KG1 (cell line): ENCODE measurements around the gene RTN4RL1.

Experiments
- DNase-seq: peaks from one replicate; lab custom pipeline; 2025; lab: John Stamatoyannopoulos, UW

Gene RTN4RL1

DNA sequence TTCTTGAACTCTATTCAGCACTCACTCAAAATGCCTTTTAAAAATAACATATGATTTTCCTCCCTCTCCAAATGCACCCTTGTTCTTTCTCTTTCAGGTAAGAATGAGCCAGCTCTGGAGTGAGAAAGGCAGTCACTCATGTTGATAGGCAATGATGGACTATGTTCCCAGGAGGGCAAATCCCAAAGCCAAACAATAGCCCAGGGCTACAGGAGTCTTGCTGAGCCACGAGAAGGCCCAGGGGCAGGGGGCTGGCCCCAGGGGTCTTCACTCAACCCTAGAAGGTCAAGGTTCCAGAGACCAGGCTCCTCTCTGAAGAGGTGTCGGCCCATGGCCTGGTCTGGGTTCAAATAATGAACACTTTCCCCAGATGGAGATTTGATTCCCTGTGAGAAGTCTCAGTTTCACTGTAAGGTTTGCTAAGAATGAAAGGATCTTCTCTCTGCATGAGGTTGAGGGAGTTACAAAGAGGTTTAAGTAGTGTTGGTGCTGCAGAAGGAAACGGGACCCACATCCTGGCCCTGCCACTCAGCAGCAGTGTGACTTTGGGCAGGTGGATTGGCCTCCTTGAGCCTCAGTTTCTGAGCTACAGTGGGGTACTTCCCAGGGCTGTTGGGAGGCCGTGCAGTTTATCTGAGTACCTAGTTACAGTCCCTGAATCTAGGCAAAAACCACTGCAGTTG, 49.0 kb downstream of the RTN4RL1 start:
- DNase-seq = no peak

GRCh38 chr17:1975573-1975972, 49.6 kb downstream of the RTN4RL1 start:
- DNase-seq = no peak

GRCh38 chr17:1972487-1973160, 52.5 kb downstream of the RTN4RL1 start:
- no peak for DNase-seq

DNA sequence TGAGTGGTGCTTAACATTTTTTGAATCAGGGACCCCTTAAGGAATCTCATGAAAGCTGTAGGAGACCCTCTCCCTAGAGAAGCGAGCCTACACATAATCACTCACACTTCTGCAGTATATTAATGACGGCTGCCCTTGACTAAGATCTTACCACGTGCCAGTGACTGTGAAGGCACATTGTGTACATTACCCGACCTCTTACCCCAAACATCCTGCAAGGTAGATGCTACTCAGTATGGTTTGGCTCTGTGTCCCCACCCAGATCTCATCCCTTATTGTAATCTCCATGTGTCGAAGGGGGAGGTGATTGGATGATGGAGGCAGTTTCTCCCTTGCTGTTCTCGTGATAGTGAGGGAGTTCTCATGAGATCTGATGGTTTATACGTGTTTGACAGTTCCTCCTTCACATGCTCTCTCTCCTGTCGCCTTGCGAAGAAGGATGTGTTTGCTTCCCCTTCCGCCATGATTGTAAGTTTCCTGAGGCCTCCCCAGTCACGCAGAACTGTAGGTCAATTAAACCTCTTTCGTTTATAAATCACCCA, 54.2 kb downstream of the RTN4RL1 start:
- DNase-seq = no peak

DNA sequence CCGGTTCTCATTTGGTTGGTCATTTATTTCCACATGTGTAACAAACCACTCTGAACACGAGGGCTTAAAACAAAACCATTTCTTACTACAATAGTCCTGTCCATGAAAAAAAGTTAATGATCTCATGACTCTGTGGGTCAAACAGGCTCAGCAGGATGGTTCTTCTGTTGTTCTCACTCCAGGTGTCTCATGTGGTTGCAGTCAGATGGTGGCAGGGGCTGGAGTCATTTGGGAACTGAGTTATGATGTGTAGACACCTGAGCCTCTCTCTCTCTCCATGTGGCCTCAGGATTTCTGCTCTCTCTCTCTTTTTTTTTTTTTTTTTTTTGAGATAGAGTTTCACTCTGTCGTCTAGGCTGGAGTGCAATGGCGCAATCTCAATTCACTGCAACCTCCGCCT, 55.4 kb downstream of the RTN4RL1 start:
- DNase-seq = no peak

DNA sequence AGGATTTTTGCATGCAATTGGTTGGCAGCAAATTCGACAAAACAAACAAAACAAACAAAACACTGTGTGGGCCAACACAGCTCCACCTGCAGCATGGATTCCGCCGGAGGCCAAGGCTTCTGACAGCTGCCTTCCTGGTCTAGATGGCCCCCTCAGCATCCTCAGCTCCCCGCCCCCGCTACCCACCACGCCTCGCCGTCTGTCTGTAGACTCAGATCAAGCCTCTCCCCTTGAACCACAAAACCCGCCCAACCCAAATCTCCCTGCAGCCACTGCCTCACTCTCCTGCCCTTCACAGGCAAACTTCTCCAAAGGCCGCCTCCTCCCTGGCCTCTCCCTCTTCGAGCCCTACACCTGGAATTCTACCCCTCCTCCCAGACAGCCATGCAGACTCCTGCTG, 57.9 kb downstream of the RTN4RL1 start:
- no peak for DNase-seq

DNA sequence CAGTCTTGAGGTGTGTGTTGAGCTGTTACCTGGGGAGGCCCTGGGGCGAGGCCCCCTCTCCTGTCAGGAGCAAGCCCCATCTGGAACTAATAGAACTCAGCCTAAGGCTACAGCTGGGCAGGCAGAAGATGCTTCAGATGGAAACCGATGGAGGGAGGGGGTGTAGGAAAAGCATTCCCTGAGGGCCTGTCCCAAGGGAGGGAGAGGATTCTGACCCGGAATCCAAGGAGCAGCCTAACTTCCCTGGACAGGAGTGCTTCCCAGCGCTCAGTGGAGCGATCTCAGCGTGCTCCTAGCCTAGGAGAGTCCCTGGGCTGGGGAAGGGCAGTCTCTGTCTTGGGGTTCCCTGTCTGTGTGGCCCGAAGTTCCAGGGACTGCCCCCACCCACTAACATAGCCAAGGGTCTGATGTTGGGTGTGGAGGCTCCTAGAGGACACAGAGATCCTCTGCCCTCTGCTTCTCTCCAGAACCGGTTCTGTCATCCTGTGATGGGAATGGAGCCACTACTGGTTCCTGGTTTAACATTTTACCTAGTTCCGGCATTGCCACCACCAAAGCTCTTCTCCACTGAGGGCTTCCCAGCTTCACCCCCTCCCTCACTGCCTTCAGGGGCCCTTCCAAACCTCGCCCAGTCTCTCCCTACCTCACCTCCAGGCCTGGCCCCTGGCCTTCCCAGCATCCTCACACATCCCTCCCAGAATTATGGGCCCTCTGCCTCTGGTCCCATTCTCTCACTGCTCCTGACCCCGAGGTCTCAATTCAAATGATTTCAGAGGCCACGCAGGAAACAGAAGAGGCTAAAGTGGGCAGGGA, 58.7 kb downstream of the RTN4RL1 start:
- DNase-seq = no peak

DNA sequence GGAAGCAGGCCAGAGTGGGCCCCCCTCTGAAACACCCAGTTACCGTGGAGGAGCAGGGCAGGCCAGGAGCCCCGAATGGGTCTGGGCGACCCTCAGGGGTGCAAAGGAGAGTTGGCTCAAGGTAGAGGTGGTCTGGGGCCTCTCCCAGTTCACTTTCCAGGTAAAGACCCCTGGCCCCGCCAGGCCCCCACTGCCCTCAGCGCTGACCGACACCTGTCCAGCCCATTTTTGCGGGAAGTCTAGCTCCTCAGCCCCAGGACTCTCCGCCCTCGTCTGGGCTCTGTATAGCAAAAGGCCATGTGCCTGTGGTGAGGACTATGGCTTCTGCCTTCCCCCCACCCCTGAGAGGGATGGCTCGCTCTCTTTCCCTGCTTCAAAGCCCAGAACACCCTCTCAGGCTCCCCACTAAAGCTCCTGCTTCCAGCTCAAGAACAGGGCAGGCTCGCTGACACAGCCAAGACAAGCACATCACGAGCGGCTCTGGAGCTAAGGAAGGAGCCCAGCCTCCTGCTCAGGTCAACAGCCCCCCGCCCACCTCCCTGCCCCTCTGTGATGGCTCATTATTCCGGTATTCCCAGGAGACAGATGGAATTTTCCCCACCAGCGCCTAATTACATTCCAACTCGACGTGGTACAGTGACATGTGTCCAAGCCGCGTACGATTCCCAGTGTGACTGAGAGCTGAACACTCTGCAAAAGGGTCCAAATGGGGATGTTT, 59.4 kb downstream of the RTN4RL1 start:
- DNase-seq = no peak

DNA sequence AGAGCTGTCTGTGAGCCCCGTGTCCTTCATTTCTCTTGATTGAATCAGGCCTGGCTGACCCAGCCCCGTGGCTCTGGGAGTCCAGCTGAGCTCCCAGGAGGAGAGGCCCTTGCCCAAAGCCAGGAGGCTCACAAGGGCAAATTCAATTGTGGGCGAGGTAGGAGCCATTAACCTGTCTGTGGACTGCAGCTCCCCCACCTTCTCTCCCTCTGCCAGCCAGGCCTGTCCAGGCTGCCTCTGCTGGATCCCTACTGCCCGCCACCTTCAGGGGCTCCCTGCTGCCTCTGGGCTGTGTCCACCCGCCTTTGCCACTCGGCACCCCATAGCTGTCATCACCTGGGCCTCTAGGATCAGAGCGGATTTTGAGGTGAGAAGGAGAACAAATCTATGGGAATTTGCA, 61.9 kb downstream of the RTN4RL1 start:
- DNase-seq = no peak

DNA sequence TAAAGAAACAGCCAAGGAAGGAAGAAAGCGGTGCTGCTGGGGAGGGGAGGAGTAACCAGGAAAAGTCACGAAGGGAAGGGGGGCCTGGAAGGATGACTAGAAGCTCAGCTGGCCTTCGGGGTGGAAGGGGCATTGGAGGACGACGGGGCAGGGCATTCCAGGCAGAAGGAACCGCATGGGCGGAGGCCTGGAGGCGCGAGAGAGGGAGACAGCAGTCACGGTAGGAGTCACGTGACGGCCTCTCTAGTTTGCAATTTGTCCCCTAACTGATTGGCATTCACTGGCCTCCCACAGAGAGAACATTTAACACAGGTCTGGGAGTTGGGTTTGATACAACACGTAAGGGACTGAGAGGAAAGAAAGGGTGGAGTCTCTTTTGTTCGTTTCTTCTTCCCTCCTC, 63.9 kb downstream of the RTN4RL1 start:
- DNase-seq = no peak

DNA sequence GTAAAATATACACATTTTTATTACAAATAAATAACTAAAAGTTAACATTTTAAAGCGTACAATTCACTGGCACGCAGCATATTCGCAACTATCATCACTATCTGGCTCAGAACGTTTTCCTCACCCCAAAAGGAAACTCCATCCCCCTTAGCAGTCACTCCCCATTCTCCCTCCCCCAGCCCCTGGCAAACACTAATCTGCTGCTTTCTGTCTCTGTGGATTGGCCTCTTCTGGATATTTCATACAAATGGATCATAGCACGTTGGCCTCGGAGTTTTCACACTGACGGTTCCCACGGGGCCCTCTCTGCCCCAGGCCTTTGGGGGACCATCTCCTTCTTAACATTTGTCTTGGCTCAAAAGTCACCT, 64.6 kb downstream of the RTN4RL1 start:
- no peak for DNase-seq

DNA sequence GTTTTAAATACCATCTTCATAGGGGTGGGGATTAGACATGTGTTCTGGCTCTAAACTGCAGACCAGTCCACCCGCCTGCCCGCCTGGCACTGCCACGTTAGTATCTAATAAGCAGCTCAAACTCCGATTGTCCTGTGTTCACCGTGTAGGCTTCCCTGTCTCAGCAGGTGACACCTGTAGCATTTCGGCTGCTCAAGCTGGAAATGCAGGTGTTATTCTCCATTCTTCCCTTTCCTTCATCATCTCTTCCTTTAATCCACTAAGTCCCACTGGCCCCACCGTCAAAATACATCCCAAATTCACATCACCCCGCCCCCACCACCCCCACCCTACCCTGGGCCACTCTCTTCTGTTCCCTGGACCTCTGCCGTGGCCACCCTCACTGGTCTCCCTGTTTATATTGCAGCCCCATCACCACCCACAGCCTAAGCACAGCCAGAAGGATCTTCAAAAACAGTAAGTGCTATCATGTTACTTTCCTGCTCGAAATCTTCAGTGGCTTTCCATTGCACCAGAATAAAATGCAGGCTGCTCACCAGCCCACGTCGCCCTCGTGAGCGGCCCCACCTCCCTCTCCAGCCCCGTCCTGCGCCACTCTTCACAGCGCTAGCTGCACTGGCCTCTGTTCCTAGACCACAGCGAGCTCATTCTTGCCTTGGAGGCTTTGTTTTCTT, 65.1 kb downstream of the RTN4RL1 start:
- no peak for DNase-seq

GRCh38 chr17:1958134-1958881, 66.8 kb downstream of the RTN4RL1 start:
- DNase-seq = no peak

GRCh38 chr17:1957037-1957436, 68.1 kb downstream of the RTN4RL1 start:
- no peak for DNase-seq

DNA sequence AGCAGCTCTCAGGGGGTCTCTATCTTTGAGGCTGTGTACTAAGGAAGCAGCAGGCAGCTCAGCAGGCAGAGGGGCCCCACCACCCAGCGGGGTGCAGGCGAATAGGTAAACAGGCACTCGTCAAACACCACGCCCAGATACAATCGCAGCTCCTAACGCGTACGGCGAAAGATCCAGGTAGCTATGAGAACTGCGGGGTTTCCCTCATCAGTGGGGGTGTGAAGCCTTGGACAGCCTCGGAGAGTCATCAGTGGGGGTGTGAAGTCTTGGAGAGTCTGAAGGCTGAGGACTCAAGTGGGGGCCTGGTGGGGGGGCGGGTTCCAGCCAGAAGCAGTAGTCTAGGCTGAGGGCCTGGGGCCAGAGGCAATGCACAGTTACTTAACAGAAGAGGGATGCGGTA, 69.0 kb downstream of the RTN4RL1 start:
- no peak for DNase-seq

GRCh38 chr17:1953831-1954230, 71.3 kb downstream of the RTN4RL1 start:
- DNase-seq = no peak

DNA sequence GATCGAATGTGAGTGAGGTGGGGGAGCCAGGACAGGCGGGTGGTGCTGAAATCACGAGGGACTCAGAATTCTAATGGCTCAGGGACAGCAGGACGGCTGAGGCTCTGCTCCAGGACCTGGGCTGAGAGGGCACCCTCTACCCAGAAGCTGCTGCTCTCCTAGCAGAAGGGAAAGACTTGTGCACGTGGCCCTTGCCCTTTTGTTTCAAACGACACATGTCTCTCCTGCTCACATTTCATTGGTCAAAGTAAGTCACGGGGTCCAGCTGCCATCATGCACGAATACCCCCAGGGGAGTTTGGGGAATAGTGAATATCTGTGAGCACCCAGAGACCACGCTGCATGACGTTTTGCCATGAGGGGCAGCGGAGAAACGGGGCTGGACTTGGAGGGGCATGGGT, 73.2 kb downstream of the RTN4RL1 start:
- no peak for DNase-seq

DNA sequence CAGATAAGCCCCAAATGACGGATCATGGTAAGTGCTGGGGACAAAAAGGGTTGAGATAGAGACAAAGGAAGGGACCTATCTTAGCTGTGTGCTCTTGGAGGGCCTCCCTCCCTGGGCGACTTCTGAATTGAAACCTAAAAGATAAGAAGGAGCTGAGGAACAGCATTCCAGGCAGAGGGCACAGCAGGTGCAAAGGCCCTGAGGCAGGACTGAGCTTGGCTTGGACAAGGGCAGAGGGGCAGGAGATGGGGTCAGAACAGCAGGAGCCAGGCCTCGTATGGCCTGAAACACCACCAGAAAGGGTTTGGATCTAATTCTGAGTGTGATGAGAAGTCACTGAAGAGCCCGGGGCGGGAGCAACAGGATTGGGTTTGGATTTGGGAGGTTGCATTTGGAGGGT, 75.4 kb downstream of the RTN4RL1 start:
- DNase-seq = no peak

- no peak for DNase-seq
Measured at GRCh38 chr17:1948517-1948825, 76.7 kb downstream of the RTN4RL1 start.

- DNase-seq = no peak
Measured at GRCh38 chr17:1947743-1948516, 77.2 kb downstream of the RTN4RL1 start.
